A549 (cell line): ENCODE measurements around the gene RIC1.

Source experiments
- CEBPB ChIP-seq, 2 experiments: fragments of >200 bp in 1 of 2; sonication (Bioruptor Twin) in 1 of 2; formaldehyde crosslinking in 1 of 2; IDR thresholded peaks; 2 replicates each; pipeline ENCODE4 v1.6.1; 2012 to 2016
- CTCF ChIP-seq: fragments of >200 bp; sonication (Bioruptor Twin); formaldehyde crosslinking; IDR thresholded peaks from 3 replicates; pipeline ENCODE4 v1.5.1; 2016
- E2F6 ChIP-seq: IDR thresholded peaks from 2 replicates; pipeline ENCODE4 v1.6.1; 2012; ENCODE audit warnings: low read depth, borderline replicate concordance
- EP300 ChIP-seq, 2 experiments: fragments of >200 bp; sonication (Bioruptor Twin); formaldehyde crosslinking; IDR thresholded peaks; 2 replicates in 1 of 2; 3 replicates in 1 of 2; pipeline ENCODE4 v1.6.1; 2016 to 2017
- KDM1A ChIP-seq: fragments of 200-600 bp; sonication (generic); IDR thresholded peaks from 2 replicates; pipeline ENCODE4 v1.6.1; 2016; ENCODE audit warnings: low read depth, mild to moderate bottlenecking
- NR3C1 ChIP-seq: fragments of >200 bp; sonication (Bioruptor Twin); formaldehyde crosslinking; IDR thresholded peaks from 3 replicates; pipeline ENCODE4 v1.6.1; 2017
- POLR2A ChIP-seq: IDR thresholded peaks from 2 replicates; pipeline ENCODE4 v1.6.1; 2012; ENCODE audit warnings: mild to moderate bottlenecking, low read length
- RNF2 ChIP-seq: fragments of 200-600 bp; sonication (generic); IDR thresholded peaks from 2 replicates; pipeline ENCODE4 v1.6.1; 2016; ENCODE audit warnings: low read depth, mild to moderate bottlenecking, antibody characterized with exemption, moderate library complexity, borderline replicate concordance

- no peak for TF ChIP-seq E2F6
- TF ChIP-seq EP300 (IDR thresholded peaks at IDR 0.05), result no peak
- TF ChIP-seq CTCF, result no peak
- TF ChIP-seq RNF2, result no peak
- no peak for TF ChIP-seq POLR2A
- no peak for TF ChIP-seq KDM1A
- no peak for TF ChIP-seq NR3C1
- no peak for TF ChIP-seq CEBPB (IDR thresholded peaks at IDR 0.05)
Measured at GRCh38 chr9:5736563-5737346, 107.8 kb downstream of the RIC1 start.
